ENCODE results near the gene FNBP1. TPM values are rescaled to one million over a fixed set of nuclear protein-coding genes. Genes with fewer than 3 reads are reported as not detected.

The FNBP1 gene
- total RNA-seq, 3 donors from 2014 or later = 40.9 to 176 (median 42.0) TPM

DNA sequence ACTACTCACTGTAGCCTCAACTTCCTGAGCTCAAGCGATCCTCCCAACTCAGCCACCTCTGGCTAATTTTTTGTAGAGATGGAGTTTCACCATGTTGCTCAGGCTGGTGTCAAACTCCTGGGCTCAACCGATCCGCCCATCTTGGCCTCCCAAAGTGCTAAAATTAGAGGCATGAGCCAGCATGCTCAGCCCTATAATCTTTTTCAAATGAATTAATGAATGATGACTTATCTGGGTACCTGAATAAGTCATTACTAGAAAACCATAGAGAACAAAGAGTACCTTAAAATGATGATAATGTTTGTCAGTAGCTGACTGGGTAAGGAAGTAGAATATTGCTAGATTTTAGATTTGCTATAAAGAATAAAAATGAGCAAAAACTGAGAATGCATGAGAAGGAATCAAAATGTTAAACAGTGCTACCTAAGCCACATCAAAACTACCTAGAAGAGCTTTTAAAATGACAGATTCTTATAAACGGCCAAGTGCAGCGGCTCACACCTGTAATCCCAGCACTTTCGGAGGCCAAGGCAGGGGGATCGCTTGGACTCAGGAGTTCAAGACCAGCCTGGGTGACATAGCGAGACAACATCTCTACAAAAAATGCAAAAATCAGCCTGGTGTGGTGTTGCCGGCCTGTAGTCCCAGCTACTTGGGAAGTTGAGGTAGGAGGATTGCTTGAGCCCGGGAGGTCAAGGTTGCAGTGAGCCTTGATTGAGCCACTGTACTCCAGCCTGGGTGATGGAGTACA, 13.6 kb downstream of the FNBP1 start:
- ATAC-seq = no peak
- peaks cover 43% of the 10 kb centered on the region for H3K4me1 ChIP-seq (ENCODE audit: low read depth)
- TF ChIP-seq CTCF (IDR thresholded peaks at IDR 0.05) = no peak
- intact Hi-C loops (cut with DNase I, micrococcal nuclease) = no loop called here
- no peaks in the 10 kb centered on the region for H3K9me3 ChIP-seq
- no peaks in the 10 kb centered on the region for H3K36me3 ChIP-seq (ENCODE audit: low read depth)
- H3K4me3 ChIP-seq = no peak overlapping the region
- DNase-seq = no peak

DNA sequence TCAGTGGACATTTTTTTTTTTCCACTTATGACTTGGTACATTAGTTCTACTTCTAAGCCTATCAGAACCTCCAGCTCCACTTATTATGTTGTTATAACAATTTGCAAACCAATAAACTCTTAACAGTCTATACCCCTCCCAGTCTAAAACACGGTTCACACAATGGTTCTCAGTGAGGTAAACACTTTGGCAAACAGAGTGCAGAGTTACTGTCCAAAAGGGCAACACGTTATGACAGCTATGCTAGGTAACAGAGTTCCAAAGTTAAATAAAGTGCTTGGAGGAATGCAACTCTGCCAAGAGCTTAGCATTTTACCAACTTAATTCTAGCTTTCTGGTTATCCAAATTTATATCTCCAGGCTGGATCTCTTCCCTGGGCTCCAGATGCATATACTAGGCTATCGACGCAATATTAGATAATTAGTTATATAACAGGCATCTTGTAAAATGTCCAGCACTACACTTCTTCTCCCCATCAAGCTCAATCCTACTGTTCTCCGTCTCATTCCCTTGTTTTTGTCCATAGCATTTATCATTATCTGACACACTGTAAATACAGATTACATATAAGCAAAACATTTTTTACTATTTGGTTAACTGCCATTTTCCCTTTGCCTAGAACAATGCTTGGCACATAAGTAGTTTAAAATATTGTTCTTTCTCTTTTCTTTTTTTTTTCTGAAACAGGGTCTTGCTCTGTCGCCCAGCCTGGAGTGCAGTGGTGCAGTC, 14.3 kb downstream of the FNBP1 start:
- DNase-seq (peak in 1 of 3 donors; percentile 43), ATAC-seq (peak; percentile 94)
- Histone ChIP-seq H3K36me3 (ENCODE audit: low read depth) (no peaks in the 10 kb centered on the region), H3K9me3 (no peaks in the 10 kb centered on the region), H3K4me3 (no peak overlapping the region), H3K4me1 (ENCODE audit: low read depth) (peaks cover 43% of the 10 kb centered on the region)
- intact Hi-C loops (cut with DNase I, micrococcal nuclease) = no loop called here
- peak; percentile 9 for TF ChIP-seq CTCF (IDR thresholded peaks at IDR 0.05)

DNA sequence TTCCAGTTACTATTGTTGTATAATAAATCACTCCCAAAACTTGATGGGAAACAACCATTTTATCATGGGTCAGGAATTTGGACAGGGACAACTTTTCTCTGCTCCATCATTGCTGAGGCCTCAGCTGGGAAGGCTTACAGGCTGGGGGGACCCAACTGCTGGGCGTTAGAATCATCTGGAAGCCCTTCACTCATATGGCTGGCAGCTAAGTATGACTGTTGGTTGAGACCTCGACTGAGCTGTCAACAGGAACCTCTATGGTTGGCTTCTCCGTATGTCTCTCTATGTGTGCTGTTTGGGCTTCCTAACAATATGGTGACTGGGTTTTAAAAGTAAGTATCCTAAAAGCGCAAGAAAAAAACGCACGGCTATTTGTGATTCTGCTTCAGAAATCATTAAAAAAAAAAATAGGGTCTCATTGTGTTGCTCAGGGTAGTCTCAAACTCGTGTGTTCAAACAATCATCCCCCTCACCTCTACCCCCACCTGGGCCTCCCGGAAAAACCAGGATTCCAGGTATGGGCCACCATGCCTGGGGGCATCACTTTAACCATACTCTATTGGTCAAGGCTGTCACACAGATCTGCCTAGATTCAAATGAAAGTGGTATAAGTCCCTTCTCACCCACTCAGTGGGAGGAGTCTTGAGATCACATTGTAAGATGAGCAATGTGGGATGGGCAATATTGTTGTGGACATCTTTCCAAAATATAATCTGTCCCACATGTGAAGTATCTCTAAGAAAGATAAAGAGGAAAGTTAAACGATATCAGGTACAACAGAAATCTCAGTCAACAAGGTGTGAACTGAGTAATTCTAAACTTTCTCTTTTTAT, 15.2 kb downstream of the FNBP1 start:
- Histone ChIP-seq H3K36me3 (ENCODE audit: low read depth) (no peaks in the 10 kb centered on the region), H3K4me3 (no peak overlapping the region), H3K4me1 (ENCODE audit: low read depth) (peaks cover 38% of the 10 kb centered on the region), H3K9me3 (no peaks in the 10 kb centered on the region)
- ATAC-seq = peak; percentile 8
- DNase-seq = no peak
- no peak for TF ChIP-seq CTCF (IDR thresholded peaks at IDR 0.05)
- intact Hi-C loops (cut with DNase I, micrococcal nuclease) = no loop called here

DNA sequence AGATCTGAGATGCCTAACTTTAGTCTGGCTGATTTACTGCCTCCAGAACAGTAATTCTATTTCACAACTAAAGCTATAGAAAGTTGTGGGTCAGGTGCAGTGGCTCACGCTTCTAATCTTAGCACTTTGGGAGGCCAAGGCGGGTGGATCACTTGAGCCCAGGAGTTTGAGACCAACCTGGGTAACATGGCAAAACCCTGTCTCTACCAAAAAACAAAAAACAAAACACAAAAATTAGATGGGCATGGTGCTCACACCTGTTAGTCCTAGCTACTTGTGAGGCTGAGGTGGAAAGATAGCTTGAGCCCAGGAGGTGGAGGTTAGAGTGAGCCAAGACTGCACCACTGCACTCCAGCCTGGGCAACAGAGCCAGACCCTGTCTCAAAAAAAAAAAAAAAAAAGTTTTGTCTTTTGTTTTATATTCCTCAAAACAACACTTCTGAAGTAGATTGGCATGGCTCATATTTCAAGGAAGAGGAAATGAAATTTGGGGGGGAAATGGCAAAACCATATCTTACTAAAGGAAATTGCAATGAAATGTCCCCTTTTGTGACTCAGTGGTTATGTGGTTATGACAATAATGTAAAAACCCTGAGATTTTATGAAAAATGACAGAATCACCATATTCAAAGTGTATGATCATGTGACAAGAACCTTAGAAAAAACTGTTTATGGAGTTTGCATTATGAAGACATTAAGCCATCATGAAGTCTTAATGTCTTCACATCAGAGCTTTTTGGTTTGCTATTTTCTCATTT, 16.2 kb downstream of the FNBP1 start:
- ATAC-seq = no peak
- Histone ChIP-seq H3K36me3 (ENCODE audit: low read depth) (no peaks in the 10 kb centered on the region), H3K9me3 (no peaks in the 10 kb centered on the region), H3K4me1 (ENCODE audit: low read depth) (peaks cover 37% of the 10 kb centered on the region), H3K4me3 (no peak overlapping the region)
- intact Hi-C loops (cut with DNase I, micrococcal nuclease) = no loop called here
- no peak for TF ChIP-seq CTCF (IDR thresholded peaks at IDR 0.05)
- no peak for DNase-seq

DNA sequence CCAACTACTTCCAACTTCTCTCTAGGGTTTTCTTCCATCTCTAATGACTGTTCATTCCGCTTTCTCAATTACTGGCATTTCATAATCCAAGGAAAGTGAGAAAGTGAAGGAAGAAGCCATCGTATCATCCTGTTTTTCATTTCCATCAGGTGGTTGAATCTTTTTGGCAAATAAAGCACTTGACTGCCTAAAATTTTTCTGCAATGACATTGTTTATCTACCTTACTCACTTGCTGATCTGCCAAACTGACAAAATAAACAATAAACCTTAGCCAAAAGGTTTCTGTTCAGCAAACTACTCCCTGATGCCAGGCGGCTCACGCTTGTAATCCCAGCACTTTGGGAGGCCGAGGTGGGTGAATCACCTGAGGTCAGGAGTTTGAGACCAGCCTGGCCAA, 18.4 kb downstream of the FNBP1 start:
- DNase-seq = no peak
- peaks cover 27% of the 10 kb centered on the region for H3K4me1 ChIP-seq (ENCODE audit: low read depth)
- intact Hi-C loops (cut with DNase I, micrococcal nuclease) = no loop called here

More for the DNA sequence above, 18.4 kb downstream of the FNBP1 start:
- no peak for ATAC-seq
- TF ChIP-seq CTCF (IDR thresholded peaks at IDR 0.05) = no peak
- Histone ChIP-seq H3K36me3 (ENCODE audit: low read depth) (no peaks in the 10 kb centered on the region), H3K9me3 (no peaks in the 10 kb centered on the region), H3K4me3 (no peak overlapping the region)
